GM18520 (cell line): ENCODE results near the gene KCTD17.

Experiments
- ATAC-seq: cut with Tn5 transposase; IDR thresholded peaks from one replicate; pipeline ENCODE4 v1.9.1; 2021; ENCODE audit not compliant: unreplicated experiment

The KCTD17 gene

DNA sequence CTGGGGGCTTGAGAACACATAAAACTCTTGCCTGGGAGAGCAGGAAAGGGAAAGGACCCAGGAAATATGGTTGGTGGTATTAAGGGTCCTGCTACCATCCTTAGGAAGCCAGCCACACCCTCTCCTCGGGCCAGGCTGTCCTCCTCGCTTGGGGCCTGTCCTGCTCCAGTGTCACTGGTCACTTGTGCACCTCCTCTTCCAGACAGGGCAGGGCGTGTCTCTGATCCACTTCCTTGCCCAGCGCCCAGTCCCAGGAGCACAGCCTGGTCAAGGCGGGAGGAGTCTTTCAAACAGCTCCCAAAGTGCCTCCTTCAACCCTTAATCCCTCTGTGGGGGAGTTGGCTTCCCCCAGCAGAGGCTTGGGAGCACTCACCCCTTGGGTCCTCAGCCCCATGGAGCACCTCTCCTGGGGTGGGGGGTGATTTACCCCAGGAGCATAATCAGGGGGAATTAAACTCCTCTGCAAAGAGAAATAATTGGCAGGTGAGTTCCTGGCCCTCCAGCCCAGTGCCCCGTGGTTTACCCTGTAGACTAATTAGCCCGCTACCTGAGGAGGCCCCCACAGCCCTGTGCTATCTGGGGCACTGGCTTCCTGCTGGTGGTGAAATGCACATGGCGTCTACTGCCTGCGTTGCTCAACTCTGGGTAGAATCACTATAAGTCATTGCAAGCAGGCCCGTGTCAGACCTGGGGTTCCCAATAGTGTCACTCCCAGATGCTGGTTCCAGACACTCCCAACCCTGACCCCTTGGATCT, 49.9 kb downstream of the KCTD17 start:
- no peak for ATAC-seq

DNA sequence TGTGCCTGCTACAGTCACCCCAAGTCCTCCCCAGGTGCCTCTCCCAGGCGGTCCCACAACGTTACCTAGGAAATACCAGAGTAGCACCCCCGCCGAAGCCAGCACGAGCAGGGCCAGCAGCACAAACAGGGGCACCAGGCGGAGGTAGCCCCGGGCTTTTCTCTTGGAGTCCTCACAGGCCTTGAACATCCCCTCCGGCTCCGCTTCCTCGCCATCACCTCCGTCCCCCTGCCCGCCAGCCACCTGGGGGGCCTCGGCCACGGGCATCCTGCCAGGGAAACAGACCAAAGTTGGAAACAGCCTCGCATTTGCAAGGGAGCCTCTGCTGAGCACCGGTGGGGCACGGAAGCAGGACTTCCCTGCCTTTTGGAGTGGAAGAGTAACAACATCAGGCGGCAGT, 51.6 kb downstream of the KCTD17 start:
- no peak for ATAC-seq

DNA sequence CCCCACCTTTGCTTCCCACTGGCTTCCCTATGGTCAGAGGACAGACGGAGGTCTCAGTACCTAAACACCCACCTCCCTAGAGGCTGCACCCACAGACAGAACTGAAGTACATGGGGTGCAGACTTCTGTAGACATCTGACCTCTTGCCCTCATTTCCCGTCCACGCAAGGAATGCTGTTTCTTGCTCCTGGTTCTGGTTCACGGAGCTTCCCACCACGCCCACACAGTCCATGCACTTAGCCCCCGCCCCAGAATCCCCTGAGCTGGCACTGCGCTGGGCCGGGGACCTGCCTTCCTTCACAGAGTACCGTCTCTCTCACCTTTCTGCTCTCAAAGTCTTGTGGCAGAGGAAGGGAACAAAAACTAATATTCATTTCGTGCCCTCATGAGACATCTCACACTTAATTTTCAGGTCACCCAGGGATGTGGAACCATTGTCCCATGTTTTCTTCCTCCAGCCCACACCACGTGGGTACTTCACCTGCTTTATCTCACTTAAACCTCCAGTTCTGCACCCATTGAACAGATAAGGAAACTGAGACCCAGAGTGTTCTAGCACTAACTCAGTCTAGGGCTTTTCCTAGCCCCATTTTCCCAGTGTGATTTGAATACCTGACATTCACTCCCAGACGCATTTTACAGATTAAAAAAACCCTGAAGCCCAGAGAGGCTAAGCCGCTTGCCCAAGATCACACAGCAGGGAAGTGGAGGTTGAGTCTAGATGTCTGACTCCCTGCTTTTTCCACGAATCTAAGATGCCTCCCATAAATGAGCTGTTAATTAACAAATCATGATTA, 52.3 kb downstream of the KCTD17 start:
- no peak for ATAC-seq

GRCh38 chr22:37105154-37105553, 53.6 kb downstream of the KCTD17 start:
- ATAC-seq, result no peak

- no peak for ATAC-seq
Observed at GRCh38 chr22:37105990-37106389, 54.4 kb downstream of the KCTD17 start.

GRCh38 chr22:37107816-37108621, 56.5 kb downstream of the KCTD17 start:
- ATAC-seq, result no peak

DNA sequence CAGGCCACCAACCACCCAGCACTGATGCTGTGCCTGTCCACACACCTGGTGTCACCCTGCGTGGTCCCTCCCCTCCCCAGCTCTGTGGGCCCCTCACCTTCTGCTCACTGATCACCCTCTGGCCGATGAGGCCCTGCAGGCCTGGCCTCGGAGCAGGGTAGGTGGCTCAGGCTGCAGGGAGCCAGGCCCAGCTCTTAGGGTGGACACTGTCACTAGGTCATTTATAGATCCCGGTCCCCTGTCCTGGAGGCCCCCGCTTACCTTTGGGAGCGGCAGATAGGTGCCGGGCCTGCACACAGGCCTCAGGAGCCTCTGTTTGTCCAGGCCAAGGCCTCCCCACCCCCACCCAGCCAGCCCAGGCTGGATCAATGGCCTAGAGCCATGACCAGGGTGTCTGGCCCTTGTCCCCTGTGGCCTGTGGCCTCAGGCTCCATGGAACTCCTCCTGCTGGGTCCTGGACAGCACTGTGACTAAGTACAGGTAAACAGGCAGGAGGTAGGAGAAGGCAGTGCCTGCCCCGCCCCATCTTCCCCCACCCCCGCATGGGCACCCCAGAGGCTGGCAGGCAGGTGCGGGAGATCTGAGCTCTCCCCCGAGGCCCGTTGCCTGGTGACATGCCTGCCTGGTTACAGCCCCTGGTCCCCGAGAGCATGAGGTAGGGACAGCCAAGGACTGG, 57.8 kb downstream of the KCTD17 start, which contains the start of gene TMPRSS6:
Gene TMPRSS6, minus strand, starts transcription at position 472 of the 676 bp plus-strand sequence. CDS start 6,296 bp downstream, outside the sequence.
- ATAC-seq, result no peak

DNA sequence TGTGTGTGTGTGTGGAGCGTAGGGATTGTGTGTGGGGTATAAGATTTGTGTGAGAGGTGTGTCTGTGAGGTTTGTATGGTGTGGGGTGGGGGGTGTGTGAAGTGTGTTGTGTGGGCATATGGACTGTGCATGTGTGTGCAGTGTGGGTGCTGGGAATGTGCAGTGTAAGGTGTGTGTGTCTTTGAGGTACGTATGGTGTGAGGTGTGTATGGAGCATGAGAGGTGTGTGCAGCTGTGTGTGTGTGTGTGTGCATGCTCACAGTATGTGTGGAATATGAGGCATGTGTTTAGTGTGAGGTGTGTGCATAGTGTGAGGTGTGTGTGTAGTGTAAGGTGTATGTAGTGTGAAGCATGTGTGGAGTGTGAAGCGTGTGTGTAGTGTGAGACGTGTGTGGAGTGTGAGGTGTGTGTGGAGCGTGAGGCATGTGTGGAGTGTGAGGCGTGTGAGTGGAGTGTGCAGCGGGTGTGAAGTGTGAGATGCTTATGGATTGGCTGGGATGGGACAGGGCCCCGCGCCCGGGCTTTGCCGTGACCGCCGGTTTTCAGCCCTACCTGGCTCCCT, 59.7 kb downstream of the KCTD17 start:
- ATAC-seq, result no peak

GRCh38 chr22:37112084-37112728, 60.7 kb downstream of the KCTD17 start:
- ATAC-seq, result no peak
